Uterus (tissue), 4 donors: ENCODE measurements around the gene POU2F3. TPM values are rescaled to one million over a fixed set of nuclear protein-coding genes. Genes with fewer than 3 reads are reported as not detected.

Source experiments
- DNase-seq, 2 donors: peaks; one replicate each; pipeline ENCODE4 v3.0.0-alpha.2; 2019 to 2020
- H3K27ac ChIP-seq, 2 donors: fragments of 200-600 bp; sonication (generic); 1 replicate in 1 of 2; 2 replicates in 1 of 2; pipeline ENCODE4 v1.5.1; 2016 to 2018
- H3K27me3 ChIP-seq, 2 donors: fragments of 200-600 bp; sonication (generic); one replicate each; pipeline ENCODE4 v1.5.1; 2018 to 2019; ENCODE audit warnings: control low read depth in 1 of 2
- H3K36me3 ChIP-seq, 2 donors: fragments of 200-600 bp; sonication (generic); one replicate each; pipeline ENCODE4 v1.5.1; 2019; ENCODE audit warnings: control low read depth in 1 of 2
- H3K4me1 ChIP-seq, 2 donors: fragments of 200-600 bp; sonication (generic); one replicate each; pipeline ENCODE4 v1.5.1; 2018 to 2019; ENCODE audit warnings: control low read depth in 1 of 2
- H3K4me3 ChIP-seq, 2 donors: fragments of 200-600 bp; sonication (generic); 1 replicate in 1 of 2; 2 replicates in 1 of 2; pipeline ENCODE4 v1.5.1; 2018 to 2019; ENCODE audit warnings: mild to moderate bottlenecking in 1 of 2
- H3K9me3 ChIP-seq, 2 donors: fragments of 200-600 bp; sonication (generic); one replicate each; pipeline ENCODE4 v1.5.1; 2019; ENCODE audit warnings: control low read depth in 1 of 2
- POLR2A ChIP-seq, 2 donors: fragments of 450-650 bp; IDR thresholded peaks; one replicate each; pipeline ENCODE4 v1.6.1; 2016; ENCODE audit warnings: antibody characterized with exemption in 2 of 2, mild to moderate bottlenecking in 1 of 2, moderate library complexity in 1 of 2
- intact Hi-C: fragments of 100-400 bp; cut with DNase I; formaldehyde crosslinking; loops from one replicate; pipeline ENCODE4 v1.15.1; 2023; ENCODE audit warnings: low total_unique reads
- total RNA-seq, 4 donors: library from RNA; depleted of rRNA in 3 of 4; stranded (reverse); fragments of >200 nt in 3 of 4; gene quantifications; one replicate each; pipeline versions ENCODE4 v1.1.0 to v1.2.4, GENCODE V29; 2014 to 2023
- TF ChIP-seq, protein P1 (sequence below), 4 experiments: fragments of 200-600 bp in 2 of 4; fragments of 450-650 bp in 2 of 4; sonication (generic) in 2 of 4; IDR thresholded peaks; one replicate each; pipeline ENCODE4 v1.5.1; 2016 to 2019; ENCODE audit warnings: antibody characterized with exemption in 4 of 4, mild to moderate bottlenecking in 2 of 4, moderate library complexity in 1 of 4
- donor health status: DM: yes; HTN: yes; CAD: no.

The POU2F3 gene
- total RNA-seq, 4 donors from 2014 or later: 0.85 TPM; not detected in 3

DNA sequence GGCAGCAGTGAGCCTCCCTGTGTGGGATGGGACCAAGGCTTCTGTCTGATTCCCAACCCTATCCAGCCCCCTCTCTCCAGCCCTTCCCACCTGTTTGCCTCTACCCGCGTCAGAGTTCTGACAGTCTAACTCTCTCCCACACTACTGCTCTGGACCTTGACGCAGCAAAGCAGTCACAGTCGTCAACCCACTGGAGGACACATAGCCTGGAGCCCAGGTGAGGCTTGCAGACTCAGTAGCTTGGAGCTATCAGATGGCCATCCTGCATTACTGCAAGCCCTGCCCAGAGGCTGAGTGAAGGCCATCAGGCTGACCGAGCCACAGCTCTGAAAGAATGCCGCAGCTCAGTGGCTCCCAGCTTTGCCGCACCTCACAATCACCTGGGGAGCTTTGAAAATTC is 25.4 kb upstream of the POU2F3 start:
- no peaks in the 10 kb centered on the region for H3K9me3 ChIP-seq
- no peaks in the 10 kb centered on the region for H3K27me3 ChIP-seq
- TF ChIP-seq POLR2A (IDR thresholded peaks at IDR 0.05): no peak
- TF ChIP-seq, protein P1, sequence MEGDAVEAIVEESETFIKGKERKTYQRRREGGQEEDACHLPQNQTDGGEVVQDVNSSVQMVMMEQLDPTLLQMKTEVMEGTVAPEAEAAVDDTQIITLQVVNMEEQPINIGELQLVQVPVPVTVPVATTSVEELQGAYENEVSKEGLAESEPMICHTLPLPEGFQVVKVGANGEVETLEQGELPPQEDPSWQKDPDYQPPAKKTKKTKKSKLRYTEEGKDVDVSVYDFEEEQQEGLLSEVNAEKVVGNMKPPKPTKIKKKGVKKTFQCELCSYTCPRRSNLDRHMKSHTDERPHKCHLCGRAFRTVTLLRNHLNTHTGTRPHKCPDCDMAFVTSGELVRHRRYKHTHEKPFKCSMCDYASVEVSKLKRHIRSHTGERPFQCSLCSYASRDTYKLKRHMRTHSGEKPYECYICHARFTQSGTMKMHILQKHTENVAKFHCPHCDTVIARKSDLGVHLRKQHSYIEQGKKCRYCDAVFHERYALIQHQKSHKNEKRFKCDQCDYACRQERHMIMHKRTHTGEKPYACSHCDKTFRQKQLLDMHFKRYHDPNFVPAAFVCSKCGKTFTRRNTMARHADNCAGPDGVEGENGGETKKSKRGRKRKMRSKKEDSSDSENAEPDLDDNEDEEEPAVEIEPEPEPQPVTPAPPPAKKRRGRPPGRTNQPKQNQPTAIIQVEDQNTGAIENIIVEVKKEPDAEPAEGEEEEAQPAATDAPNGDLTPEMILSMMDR (IDR thresholded peaks at IDR 0.05): no peak
- intact Hi-C loops: no loop called here
- peaks cover 0 to 9% of the 10 kb centered on the region in 2 donors for H3K4me1 ChIP-seq
- DNase-seq: no peak
- no peak overlapping the region for H3K4me3 ChIP-seq
- H3K36me3 ChIP-seq: no peaks in the 10 kb centered on the region
- H3K27ac ChIP-seq: peak overlapping the region; percentile 57 to 87

DNA sequence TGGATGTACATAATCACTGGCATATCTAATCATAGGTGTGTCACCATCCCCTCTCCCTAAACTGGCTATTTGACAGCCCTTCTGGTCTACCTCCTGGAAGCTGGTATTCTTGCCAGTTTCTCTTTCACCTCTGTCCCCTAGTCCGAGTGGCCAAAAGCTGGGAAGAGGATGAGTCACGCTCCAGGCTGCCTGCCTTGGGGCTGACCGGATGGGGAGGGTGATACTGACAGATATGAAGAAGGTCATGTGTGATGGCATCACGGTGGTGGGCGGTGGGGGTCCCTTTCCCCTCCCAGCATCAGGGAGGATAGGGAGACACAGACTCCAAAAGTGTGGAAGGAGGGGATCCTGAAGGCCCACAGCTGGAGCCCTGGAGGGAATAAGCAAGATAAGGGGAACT is 24.3 kb upstream of the POU2F3 start:
- no peaks in the 10 kb centered on the region for H3K27me3 ChIP-seq
- H3K36me3 ChIP-seq: no peaks in the 10 kb centered on the region
- H3K4me3 ChIP-seq: no peak overlapping the region
- TF ChIP-seq, protein P1 (IDR thresholded peaks at IDR 0.05): no peak
- TF ChIP-seq POLR2A (IDR thresholded peaks at IDR 0.05): no peak
- H3K9me3 ChIP-seq: no peaks in the 10 kb centered on the region
- peaks cover 0 to 9% of the 10 kb centered on the region in 2 donors for H3K4me1 ChIP-seq
- DNase-seq: peak; percentile 59 to 62
- intact Hi-C loops: no loop called here
- peak overlapping the region; percentile 70 to 71 for H3K27ac ChIP-seq

DNA sequence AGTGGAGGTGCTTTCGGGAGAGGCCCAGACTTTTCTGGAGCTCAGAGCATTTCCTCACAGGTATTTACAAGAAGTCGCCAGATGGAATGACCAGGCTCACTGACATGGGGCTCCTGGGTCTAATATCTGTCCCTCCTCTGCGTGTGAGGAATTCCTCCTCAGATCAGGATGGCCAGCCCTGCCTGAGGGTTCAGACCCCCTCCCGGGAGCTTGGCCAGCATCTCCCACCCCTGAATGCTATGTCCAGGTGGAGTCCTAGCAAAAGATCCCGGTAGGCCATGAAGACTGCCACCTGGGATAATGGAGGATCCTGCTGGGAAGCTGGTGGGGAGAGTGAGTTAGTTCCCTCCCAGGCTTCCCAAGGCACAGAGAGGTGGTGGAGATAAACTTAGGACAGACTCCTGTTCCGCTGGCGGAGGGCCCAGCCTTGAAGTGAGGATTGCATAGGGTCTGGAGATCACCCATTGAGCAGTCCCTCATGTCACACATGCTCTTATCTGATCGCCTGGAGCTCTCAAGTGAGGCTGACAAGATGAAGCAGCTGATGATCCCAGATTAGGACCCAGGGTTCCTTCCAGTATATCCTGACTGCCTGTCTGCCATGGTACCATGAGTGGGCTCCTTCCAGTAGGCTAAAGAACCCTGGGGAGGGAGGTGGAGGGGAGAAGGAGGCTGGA is 23.4 kb upstream of the POU2F3 start:
- Histone ChIP-seq H3K36me3 (no peaks in the 10 kb centered on the region), H3K4me1 (peaks cover 0 to 9% of the 10 kb centered on the region in 2 donors), H3K9me3 (no peaks in the 10 kb centered on the region), H3K27ac (peak overlapping the region; percentile 70 to 71), H3K4me3 (no peak overlapping the region), H3K27me3 (no peaks in the 10 kb centered on the region)
- no peak for DNase-seq
- TF ChIP-seq, protein P1 (IDR thresholded peaks at IDR 0.05): no peak
- no peak for TF ChIP-seq POLR2A (IDR thresholded peaks at IDR 0.05)
- intact Hi-C loops: no loop called here

DNA sequence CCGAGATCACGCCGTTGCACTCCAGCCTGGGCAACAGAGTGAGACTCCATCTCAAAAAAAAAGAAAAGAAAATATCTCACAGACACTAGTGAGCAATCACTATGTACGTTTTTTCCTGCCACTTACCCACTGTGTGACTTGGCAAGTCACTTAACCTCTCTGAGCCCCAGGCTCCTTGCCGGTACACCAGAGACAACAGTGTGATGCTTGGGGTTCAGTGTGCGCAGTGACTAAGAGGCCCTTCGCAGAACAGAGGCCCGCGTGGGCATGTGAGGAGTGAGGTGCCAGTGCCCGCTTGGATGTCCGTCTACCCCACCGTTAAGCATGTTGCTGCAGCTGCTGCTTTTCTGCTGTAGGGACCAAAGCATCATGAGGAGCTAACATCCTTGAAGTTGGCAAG is 22.4 kb upstream of the POU2F3 start:
- no peak for TF ChIP-seq POLR2A (IDR thresholded peaks at IDR 0.05)
- TF ChIP-seq, protein P1 (IDR thresholded peaks at IDR 0.05): no peak
- H3K9me3 ChIP-seq: no peaks in the 10 kb centered on the region
- H3K27ac ChIP-seq: peak overlapping the region; percentile 70 to 71
- H3K4me3 ChIP-seq: no peak overlapping the region
- DNase-seq: no peak
- peaks cover 0 to 9% of the 10 kb centered on the region in 2 donors for H3K4me1 ChIP-seq
- H3K36me3 ChIP-seq: no peaks in the 10 kb centered on the region
- intact Hi-C loops: no loop called here
- H3K27me3 ChIP-seq: no peaks in the 10 kb centered on the region

DNA sequence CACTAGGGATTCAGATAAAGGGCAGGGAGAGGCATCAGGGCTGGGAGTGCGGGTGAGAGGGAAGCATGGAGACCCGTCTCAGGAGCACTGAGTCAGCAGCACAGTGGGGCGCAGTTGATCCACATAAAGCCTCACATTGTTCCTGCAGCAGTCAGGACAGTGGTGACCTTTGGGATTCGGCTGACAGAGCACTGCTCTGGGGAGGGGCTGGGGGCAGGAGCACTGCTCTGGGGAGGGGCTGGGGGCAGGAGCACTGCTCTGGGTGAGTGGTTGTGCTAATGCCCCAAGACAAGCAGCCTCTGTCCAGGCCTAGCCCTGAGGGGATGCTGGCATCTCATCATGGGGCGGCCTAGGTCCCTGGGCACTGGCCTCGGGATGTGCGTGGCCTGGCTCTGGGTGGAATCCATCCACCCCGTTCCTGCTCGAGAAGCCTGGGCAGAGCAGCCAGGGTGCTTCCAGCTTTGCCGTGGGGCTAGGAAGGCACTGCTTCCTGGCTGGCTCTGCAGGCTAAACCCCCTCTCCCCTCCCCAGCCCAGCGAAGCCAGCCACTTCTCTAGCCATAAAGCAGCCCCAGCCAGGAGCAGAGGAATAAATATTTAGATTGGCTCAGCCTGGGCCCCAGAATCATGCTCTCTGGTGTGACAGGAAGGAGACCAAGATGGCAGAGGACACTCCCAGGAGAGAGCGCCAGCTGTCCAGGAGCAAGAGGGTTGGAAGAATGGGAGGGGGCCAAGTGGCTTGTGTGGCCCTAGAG is 21.8 kb upstream of the POU2F3 start:
- Histone ChIP-seq H3K4me3 (no peak overlapping the region), H3K9me3 (no peaks in the 10 kb centered on the region), H3K27ac (peak overlapping the region; percentile 70 to 71), H3K4me1 (peaks cover 0 to 9% of the 10 kb centered on the region in 2 donors), H3K27me3 (no peaks in the 10 kb centered on the region), H3K36me3 (no peaks in the 10 kb centered on the region)
- intact Hi-C loops: no loop called here
- DNase-seq: no peak
- TF ChIP-seq POLR2A (IDR thresholded peaks at IDR 0.05): no peak
- TF ChIP-seq, protein P1 (IDR thresholded peaks at IDR 0.05): no peak
